ENCODE data around the gene CSGALNACT2.

CSGALNACT2 gene

DNA sequence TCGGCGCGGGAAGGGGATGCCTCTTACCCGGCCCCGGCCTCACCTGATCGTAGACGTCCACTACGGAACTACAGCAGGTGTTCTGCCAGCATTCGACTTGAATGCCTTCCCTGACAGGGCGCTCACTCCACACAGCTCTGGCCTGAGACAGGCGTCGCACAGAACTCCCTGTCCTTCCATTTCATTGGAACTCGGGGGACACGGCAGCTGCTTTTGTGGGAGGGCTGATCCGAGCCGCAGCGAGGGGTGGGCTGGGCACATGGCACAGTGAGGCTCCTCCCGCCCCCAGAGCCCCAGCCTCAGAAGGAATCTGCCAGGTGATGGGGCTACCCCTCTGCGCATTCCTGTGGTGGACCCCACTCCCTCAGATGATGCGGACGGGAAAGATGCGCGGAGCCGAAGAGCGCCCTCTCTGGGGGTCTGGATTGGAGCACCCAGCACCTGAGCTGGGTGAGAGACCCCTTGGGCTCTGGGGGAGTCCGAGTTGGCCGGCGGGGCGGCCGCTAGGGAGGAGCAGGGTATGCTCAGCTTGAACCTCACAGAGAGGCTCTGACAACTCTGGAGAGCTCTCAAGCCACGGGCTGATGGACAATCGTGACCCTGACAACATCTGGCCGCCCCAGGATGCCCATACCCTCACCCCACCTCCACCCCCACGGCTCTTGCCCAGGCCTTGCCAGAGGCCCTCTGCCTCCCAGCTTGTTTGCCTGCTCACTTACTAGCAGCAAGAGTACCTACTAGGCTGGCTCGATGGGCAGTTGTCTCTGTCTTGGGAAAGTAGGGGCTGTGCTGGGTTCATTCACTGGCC is 92.1 kb downstream of the CSGALNACT2 start:
- no peak for DNase-seq

DNA sequence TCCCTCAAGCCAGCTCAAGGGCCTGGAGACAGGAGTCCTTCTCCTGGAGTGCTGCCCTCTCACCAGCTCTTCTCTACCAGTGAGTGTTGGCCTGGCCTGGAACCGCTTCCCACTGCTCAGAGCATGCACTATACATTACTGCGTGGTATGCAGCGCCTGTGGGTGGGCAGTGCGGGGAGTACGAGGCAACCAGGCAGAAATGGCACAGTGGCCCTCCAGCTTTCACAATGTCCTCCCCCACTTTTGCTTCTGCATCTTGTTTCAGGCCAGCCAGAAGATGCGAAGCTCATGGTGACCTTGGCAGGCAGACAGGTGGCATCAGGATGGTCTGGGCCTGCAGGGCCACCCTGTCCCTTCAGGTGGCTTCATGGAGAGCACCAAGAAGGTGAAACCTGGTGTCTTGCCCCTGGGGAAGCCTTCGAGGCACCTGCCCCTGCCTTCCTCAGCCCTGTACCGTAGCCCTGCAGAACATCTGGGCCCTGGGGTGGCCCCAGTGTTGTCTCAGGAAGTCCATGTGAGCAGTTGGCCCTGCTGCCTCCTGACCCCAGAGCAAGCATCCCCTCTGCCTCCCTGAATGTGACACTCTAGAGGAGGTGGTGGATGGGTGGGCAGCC is 92.8 kb downstream of the CSGALNACT2 start:
- no peak for DNase-seq

DNA sequence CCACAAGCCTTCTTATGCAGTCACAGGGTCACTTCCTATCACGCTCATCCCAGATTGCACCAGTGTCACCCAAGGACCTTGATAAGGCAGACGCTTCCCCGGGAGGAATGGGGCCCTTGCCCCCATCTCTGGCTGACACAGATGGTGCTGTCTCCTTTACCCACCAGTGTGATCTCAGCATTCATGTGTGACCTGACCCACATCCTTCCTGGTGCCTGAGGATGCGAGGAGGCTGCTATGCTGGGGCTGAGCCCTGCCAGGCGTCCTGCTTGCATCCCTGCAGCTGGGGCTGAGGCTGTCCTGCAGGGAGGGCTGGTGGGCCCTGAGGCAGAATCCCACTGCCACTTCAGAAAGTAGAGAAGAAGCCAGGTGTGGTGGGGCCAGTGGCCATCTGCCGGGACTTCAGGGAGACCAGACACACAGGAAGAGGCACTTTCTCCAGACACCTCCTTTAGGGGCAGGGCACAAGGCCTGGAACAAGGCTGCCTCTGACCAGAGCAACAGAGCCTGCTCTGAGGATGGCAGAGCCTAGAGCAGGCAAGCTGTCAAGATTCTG is 93.4 kb downstream of the CSGALNACT2 start:
- no peak for DNase-seq

DNA sequence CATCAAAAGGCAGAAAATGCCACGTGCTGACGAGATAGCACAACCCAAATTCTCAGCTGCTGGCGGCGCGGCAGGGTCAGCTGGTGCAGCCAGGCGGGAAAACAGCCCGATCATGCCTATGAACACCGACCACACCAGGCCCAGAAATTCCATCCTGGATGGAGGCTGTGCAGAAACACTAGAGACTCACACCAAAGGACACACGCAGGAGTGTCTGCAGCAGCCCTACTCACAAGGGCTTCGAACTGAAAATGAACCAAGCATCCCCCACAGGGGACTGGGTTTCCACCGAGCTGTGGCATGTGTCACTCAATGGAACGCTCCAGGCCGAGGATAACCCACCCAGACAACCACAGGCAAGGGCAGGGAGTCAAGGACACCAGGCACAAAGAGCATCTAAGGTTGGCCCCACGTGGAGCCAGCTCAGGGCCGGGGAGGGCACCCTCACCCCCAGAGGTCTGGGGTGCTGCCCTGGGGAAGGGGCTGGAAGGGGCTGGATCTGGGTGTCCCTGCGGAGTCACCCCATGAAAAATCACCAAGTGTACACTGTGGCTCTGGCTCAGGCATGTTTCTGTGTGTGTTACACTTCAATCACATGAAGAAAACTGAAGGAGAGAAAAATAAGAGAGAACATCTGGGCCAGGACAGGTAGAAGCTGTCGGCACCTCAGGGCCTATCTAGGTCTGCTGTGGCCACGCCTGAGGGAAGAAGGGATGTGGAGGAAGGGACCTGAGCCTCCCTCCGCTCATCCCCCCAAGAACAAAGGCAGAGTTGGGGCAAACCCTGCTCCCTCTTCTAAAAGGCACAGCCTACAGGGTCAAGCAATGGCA is 95.6 kb downstream of the CSGALNACT2 start:
- DNase-seq: no peak

DNA sequence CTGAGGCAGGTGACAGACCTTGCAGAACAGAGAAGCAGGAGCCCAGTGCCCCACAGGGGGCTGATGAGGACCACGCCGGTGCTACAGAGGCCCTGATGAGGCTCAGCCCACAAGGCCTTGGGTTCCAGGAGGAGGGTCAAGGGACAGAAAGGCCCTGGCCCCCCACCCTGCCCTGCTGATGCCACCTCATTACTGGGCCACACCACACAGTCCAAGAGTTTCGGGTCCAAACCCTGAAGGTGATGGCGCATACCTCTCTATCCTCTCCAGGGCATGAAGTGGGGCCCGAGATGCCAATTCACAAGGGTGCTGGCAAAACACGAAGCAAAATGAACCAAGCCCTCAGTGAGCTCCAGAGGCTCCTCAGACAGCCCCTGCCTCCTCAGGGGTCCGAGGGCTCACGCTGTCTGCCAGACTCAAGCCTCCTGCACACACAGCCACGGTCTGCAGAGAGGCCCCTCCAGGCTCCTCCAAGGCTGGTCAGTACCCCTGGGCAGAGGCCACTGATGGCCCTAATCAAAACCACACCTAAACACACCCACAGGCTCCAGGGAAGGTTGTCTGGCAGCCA is 96.3 kb downstream of the CSGALNACT2 start:
- no peak for DNase-seq

All from MV-4-11 (cell line).